Measurements from ENCODE around the gene SLC29A4.

GRCh38 chr7:5243261-5243660 is 39.5 kb upstream of the SLC29A4 start:
- no peak for TF ChIP-seq CTCF (IDR thresholded peaks at IDR 0.05; ENCODE audit: extremely low read depth in 1 of 2, insufficient read depth in 1 of 2, low read depth in 1 of 2, low read length in 2 of 2)
- no peak for TF ChIP-seq FOS (IDR thresholded peaks at IDR 0.05; ENCODE audit: borderline replicate concordance, insufficient read depth, low read length)
- TF ChIP-seq POLR2A (IDR thresholded peaks at IDR 0.05; ENCODE audit: low read depth, low read length) = no peak
- no peak for TF ChIP-seq EZH2 (IDR thresholded peaks at IDR 0.05; ENCODE audit: borderline replicate concordance, low read depth, low read length, severe bottlenecking)
- TF ChIP-seq POLR2AphosphoS5 (IDR thresholded peaks at IDR 0.05; ENCODE audit: insufficient read depth, low read depth, low read length) = no peak
- TF ChIP-seq GATA2 (IDR thresholded peaks at IDR 0.05; ENCODE audit: insufficient read depth, insufficient read length, low read depth, low read length) = no peak
- TF ChIP-seq MAX (IDR thresholded peaks at IDR 0.05; ENCODE audit: insufficient read depth, insufficient read length) = no peak
- TF ChIP-seq MYC (IDR thresholded peaks at IDR 0.05; ENCODE audit: low read depth, low read length) = no peak

Data from endothelial cell of umbilical vein (primary cell).